Measurements from ENCODE around the gene GRIPAP1.

Gene GRIPAP1

GRCh38 chrX:49002091-49002935 lies at the start of gene GRIPAP1:
TSS of gene GRIPAP1 (minus strand) at chrX:49002264. CDS start at chrX:49002229, 35 bp downstream.
- DNase-seq = peak; percentile 75 to 91 (median 86)

DNA sequence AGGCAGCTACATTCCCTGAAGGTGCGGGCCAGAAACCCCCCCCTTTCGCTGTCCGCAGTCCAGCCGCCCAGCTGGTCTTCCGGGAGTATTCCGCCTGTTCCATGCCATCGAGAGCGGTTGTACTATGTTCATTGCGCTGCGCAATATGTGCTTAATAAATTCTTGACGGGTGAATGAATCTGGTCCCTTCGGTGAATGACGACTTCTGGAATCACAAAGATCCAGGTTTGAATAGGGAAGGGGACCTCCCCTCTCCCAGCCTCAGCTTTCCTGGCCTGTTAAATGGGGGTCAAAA lies 41.9 kb upstream of the GRIPAP1 start:
- DNase-seq = no peak

DNA sequence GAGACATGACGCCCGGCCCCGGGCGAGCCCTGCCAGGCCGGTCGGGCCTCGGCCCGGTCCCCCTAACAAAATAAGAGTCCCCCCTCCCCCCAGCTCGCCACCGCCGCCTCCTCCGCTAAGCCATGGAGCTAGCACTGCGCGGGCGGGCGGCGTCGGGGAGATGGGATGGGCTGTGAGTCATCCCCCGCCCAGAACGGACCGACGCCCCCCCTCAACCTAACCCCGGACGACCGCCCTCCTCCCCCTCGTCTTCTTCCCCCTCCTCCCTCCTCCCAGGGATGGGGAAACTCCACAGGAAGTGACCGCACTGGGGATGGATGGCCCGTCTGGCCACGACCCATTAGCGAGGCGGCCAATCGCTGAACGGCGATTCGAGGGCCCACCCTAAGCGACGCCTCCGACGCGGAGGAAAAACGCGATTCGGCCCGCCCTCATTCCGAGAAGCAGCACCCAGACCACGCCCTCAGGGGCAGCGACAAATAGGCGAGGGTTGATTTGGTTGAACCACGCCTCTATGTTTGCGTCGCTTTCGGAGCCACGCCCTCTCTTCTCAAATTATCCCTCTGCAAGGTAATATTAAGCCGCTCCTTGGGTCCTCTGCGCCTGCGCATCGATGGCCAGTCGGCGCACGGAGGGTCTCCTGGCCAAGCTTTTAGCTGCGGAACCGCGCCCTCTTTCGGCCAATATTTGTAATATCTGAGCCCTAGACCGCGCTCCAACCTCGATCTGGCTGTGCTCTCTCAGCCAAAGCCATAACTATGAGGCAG lies 41.3 kb upstream of the GRIPAP1 start, which contains the start of gene TFE3:
TSS of gene TFE3 (minus strand) at position 138 of the 767 bp plus-strand sequence. CDS start at position 7, 131 bp downstream.
- DNase-seq = peak; percentile 93 to 99 (median 97)

DNA sequence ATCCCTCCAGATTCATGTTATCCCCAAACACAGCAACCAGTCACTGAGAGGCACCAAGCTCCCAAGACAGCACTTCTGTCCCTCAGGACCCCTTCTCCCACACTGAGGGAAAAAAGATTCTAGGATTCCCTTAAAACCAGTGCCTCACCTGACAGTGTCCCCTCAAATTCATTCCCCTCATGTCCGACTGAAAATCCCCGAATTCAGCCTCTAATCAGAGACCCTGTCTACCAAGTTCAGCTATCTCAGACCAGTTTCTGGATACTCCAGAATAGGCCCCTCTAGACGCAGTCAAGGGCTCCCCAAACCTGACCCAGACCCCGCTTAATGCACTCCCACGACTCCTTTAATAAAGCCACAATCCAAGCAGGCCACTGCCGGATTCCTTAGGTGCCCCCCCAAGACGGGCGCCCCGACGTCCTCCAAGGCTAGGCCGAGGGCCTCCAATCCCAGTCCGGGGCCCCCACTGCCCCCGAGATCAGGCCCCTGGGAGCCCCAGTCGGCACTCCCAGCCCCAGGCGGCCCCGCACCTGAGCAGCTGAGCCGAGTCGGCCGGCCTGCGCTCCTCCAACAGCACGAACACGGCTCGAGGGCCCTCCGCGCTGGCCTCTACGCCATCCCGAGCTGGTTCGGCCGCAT lies 40.6 kb upstream of the GRIPAP1 start:
- peak in 1 of 3 experiments; percentile 31 for DNase-seq

DNA sequence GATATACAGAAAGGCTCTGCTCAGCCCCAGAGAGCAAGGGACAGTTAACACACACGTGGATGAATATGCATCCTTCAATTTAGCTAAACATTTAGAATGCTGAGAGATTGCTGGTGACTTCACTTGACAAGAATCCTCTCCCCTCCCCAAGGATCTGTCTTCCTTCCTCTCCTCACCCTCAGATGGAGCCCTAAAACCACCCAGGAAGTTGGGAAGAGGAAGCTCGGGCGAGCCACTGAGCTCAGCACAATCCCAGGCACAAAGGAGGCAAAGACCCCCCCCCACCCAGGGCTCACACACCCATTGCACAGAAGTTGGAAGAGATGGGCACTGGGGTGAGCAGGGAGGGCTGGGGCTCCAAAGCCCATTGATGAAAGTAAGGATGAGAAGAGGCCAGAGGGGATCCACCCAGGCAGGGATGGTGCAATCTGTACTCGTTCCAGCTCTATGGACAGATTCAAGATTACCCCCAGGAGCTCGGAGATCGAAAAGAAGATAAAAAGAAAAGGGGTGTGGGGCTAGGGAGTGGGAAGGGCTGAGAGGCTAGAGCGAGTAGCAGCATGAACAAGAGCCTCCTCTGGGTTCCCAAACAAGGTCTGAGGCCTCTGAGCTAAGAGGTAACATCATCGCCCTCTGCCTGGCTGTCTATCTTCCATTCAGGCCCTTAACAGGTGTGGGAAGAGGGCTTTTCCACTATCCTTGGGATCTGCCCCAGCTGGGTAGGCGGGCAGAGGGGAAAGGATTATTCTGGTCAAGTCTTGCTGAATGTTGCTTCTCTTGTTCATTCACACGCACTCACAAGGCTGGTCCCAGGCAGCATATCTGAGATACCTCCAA lies 39.9 kb upstream of the GRIPAP1 start:
- no peak for DNase-seq

DNA sequence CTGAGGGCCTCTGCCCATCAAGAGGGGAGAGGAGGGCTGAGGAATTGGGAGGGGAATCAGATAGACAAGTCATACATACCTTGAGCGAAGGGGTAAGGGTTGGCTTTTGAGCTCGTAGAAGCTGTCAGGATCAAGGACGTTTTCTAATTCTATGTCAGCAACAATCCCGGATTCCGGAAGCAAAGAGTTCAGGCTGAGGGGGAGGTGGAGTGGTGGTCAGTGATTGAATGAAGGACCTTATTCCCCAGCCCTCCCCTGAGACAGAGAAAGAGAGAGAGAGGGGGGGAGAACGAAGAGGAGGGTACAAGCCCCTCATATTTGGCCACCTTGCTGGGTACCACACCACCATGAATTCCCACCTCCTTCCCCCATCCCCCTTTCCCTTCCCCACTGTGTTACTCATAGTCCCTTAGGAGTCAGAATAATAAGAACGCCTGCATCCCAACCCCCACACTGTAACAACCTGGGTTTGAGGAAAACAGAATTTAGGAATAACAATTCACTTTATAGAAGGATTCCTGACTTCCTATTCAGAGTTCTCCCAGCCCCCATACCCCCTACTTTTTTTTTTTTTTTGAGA lies 38.4 kb upstream of the GRIPAP1 start:
- no peak for DNase-seq

DNA sequence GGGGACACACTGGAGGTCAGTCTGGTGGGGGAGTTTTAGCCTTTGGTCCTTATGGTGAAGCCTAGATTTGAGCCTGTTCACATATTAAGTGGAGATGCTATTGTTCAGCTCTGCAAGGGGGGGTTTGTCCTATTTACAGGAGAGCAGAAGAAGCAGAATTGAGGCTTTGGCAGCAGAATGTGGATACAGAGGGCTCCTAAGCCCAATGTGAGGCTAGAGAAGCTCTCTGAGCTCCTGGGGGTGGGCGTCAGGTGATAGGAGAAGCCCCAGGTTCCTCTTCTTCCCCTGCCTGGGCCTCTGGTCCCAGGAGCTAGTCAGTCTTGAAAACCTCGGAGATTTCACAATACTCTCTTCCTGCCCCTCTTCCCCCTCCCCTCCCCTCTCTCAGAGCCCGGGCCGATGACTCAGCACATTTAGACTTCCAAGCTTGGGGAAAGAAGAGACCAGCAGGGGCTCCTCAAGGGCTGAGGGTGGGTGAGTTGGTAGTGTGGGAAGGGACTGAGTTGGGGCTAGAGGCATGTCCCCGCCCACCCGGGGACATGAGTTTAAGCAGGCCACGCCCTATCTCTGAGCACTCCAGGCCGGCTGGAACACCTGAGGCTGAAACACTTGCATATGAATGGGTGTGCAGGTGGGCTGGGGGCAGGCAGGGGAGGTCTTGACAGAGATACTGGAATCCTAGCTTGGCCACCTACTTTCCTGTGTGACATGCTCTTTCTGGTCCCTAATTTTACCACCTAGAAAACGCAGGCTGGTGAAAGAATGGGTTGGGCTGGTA lies 37.7 kb upstream of the GRIPAP1 start:
- peak; percentile 13 to 66 (median 49) for DNase-seq

DNA sequence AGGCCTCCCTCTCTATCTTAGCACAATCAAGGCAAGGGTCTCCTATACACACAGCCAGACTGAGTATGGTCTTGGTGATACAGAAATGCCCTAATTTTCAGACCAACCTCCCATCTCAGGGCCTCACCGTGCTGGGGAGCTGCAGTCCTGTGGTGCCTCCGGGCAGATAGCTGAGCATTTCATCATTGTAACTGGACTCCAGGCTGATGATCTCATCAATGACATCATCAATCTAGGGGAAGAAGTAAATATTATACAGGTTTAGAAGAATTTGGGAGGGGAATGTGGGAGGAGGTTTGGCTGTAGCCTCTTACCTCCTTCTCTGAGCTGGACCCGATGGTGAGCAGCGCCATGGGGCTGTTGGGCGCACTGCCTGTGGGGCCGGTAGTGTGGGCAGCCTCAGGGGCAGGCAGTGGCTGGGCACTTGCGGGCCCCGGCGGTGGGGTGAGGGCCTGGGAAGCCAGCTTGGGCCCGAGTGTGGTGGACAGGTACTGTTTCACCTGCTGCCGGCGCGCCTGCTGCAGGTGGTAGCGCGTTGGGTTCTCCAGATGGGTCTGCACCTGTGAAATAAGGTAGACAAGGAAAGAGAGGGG lies 35.9 kb upstream of the GRIPAP1 start:
- no peak for DNase-seq

DNA sequence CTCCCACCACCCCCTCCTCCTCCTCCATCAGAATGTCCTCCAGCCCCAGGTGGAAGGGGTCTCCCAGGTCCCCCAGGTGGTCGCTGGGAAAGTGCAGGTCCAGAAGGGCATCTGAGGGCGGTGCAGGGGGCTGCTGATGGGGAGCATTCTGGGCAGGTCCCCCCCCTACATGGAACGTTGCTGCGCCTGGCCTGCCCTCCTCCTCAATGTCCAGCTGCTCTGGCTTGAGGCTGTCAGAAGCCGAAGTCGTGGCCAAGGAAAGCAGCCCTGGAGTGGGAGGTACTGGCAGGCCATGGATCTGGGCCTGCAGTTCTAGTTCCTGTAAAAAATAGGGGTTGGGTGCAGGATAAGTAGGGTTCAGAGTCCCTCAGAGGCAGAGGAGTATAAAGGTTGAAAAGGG lies 28.2 kb upstream of the GRIPAP1 start:
- DNase-seq = no peak

GRCh38 chrX:49029876-49030275 lies 27.8 kb upstream of the GRIPAP1 start:
- no peak for DNase-seq

- DNase-seq = no peak
These were observed 17.7 kb upstream of the GRIPAP1 start for GRCh38 chrX:49019599-49020249.

DNA sequence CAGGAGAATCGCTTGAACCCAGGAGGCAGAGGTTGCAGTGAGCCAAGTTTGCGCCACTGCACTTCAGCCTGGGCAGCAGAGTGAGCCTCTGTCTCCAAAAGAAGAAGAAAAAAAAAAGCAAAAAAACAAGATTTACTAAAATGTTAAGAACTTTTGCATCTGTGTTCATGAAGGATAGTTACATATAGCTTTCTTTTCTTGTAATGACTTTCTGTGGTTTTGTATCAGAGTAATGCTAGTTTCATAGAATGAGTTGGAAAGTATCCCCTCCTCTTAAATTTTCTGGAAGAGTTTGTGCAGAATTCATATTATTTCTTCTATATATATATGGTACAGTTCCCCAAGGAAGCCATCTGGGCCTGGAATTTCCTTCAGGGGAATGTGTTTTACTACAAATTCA lies 17.0 kb upstream of the GRIPAP1 start:
- DNase-seq = no peak

GRCh38 chrX:49003696-49004095 lies 1.6 kb upstream of the GRIPAP1 start:
- DNase-seq = no peak

GRCh38 chrX:49001521-49002090 lies 458 bp downstream of the GRIPAP1 start:
- DNase-seq = peak in 2 of 3 experiments; percentile 48 to 75

GRCh38 chrX:49000636-49001035 lies 1.4 kb downstream of the GRIPAP1 start:
- no peak for DNase-seq

DNA sequence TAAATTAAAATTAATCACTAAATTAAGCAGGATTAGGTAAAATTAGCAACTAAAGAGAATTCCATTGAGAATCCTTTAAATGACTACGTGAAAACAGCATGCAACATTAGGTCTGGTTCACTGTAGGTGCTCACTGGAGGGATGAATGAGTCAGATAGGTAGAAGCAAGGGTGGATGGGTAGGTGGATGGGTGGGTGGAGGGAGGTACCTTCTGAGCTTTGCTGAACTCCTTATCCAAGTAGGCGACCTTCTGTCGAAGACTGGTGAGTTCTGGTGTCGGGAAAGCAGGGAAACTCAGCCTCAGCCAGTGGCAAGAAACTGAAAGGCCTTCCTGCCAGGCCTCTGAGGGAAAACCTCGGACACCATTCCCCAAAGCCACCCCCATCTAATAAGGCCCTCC lies 3.0 kb downstream of the GRIPAP1 start:
- DNase-seq = no peak

DNA sequence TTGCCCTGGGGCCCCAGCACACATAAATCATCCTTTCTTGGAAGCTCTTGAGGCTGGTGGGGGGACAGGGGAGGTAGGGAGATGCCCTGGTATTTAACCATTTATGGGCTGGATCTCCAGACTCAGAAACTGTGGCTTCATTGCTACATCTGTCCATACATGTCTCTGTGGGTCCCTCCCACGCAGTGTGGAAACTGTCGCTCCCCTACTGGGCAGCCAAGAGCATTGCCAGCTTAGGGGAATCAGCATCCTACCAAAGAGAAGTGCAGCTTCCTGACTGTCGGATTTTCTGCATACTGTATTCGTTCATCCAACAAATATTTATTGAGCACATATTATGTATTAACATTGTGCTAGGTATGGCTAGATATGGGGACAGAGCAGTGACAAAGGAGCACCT lies 3.7 kb downstream of the GRIPAP1 start:
- no peak for DNase-seq

GRCh38 chrX:48997865-48998264 lies 4.2 kb downstream of the GRIPAP1 start:
- no peak for DNase-seq

GRCh38 chrX:48997455-48997854 lies 4.6 kb downstream of the GRIPAP1 start:
- DNase-seq = no peak

DNA sequence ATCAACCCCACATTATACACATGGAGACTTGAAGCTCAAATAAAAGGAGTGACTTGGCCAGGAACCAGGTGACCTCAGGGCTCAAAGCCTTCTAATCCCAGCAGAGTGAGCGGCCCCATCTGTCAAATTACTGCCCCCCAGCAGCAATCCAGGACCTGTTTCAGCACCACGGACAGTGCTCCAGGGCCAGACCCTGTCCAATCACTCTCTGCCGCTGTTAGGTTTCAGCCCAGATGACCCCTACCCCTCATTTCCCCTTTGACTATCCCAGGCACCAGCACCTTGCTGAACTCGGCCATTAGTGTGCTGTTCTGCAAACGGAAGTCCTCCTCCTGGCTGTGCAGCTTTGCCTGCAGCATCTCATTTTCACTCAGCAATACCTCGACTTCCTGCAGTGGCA lies 5.1 kb downstream of the GRIPAP1 start:
- no peak for DNase-seq

Data from NCI-H1417 (cell line).